Measurements from ENCODE around the gene TBC1D10B.

TBC1D10B gene

DNA sequence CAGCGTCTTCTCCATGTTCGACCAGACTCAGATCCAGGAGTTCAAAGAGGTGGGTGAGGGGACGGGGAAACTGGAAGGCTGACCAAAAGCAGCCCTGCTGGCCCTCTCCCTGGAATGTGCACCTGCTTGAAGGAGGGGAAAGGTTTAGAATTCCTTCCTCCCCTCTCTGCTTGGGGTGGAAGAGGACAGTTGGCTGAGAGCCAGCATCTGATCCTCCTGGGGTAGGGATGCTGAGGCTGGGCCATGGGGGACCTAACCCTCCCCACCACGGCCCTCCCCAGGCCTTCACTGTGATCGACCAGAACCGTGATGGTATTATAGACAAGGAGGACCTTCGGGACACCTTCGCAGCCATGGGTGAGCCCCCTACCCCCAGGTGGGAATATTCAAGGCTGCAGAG is 5.6 kb upstream of the TBC1D10B start:
- no peak for DNase-seq (ENCODE audit: low read depth in 4 of 4, low spot score in 1 of 4)

DNA sequence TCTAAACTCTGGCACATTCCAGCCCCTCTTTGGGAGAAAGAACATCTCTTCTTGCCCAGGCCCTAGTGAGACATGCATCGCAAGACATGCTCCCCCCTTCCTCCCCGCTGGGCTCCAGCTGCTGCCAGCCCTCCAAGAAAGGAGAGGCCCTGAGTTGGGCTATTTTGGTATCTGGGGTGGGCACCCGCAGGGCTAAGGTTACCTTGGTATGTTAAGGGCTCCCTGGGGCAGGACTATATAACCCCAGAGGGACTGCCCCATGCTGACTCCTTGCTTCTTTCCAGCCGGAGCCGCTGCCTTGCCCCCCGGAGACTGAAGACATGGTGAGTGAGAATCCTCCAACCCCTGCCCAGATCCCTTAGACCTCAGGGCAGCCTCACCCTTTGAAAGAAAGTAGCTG is 4.2 kb upstream of the TBC1D10B start, which contains the start of gene MYL11:
Gene MYL11 (plus strand): TSS at position 265 of the 400 bp plus-strand sequence. CDS start 56 bp downstream, at position 321.
- DNase-seq (ENCODE audit: low read depth in 4 of 4, low spot score in 1 of 4): no peak

DNA sequence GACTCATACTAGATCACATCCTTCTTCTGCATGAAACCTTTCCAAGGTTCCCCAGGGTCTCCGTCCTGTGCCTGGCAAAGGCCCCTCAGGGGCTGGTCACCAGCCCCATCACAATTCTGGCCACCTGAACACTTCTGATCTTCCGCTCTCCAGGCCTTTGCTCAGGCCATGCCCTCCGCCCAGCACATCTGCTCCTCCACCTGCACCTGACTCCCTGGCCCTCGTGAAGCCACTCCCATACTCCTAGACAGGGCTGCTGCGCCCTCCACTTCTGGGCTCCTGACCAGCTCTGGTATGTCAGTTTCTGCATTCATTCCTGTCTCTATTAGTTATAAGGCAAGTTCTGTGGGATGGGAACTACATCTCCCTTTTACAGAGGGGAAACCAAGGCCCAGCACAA is 2.4 kb upstream of the TBC1D10B start:
- DNase-seq (ENCODE audit: low read depth in 4 of 4, low spot score in 1 of 4): no peak

- DNase-seq (ENCODE audit: low read depth in 4 of 4, low spot score in 1 of 4): no peak
Measured at GRCh38 chr16:30372038-30372712, 1.9 kb upstream of the TBC1D10B start.

GRCh38 chr16:30371248-30371816 is 1.0 kb upstream of the TBC1D10B start:
- no peak for DNase-seq (ENCODE audit: low read depth in 4 of 4, low spot score in 1 of 4)

DNA sequence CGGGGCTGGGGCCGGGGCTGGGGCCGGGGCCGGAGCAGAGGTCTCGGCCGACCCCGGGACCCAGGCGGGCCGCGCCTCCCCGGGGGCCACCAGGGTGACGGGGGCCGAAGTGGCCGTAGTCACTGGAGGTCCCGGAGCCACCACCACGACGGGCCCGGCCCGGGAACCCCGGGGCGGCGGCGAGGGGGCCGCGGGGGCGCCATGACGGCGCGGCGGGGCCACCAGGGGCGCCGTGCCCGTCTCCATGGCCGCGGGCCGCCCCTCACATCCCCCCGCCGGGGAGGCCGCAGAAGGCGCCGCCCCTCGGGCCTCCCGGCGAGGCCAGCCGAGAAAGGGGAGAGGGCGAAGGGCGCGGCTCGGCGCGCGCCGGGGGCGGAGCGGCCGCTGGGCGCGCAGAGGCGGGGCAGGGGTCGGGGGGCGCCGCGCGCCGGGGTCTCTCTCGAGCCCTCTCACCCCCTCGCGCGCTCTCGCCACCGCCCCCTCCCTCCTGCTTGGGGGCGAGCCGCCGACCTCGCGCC is 297 bp downstream of the TBC1D10B start:
- DNase-seq (ENCODE audit: low read depth in 4 of 4, low spot score in 1 of 4): no peak

GRCh38 chr16:30369091-30369937 is 980 bp downstream of the TBC1D10B start:
- no peak for DNase-seq (ENCODE audit: low read depth in 4 of 4, low spot score in 1 of 4)

GRCh38 chr16:30368792-30369090 is 1.6 kb downstream of the TBC1D10B start:
- no peak for DNase-seq (ENCODE audit: low read depth in 4 of 4, low spot score in 1 of 4)

GRCh38 chr16:30368122-30368791 is 2.0 kb downstream of the TBC1D10B start:
- no peak for DNase-seq (ENCODE audit: low read depth in 4 of 4, low spot score in 1 of 4)

DNA sequence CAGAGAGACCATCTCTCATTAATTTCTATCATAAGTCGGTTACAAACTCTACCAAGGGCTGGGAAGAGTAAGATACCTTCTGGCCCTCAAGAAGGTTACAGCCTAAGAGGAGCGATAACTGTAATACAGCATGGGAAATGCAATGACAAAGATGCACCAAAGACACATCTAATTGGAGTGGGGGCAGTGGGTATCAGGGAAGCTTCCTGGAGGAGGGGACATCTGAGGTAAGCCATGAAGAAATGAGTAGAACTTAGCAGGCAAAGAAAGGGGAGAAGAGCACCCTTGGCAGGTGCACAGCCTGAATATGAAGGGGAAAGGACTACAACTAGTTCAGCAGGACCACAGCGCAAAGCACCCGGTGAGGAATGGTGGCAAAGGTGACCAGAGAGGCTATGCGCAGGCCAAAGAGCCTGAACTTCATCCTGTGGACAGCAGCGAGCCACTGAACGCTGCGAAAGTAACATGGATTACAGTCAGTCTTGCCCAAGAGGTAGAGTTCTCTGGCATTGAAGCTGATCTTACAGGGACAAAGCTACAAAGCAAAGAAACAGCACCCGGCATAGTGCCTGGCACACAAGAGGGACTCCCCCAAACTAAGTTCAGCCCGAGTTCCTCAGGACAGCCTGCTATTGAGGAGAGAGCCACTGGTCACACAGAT is 2.8 kb downstream of the TBC1D10B start:
- no peak for DNase-seq (ENCODE audit: low read depth in 4 of 4, low spot score in 1 of 4)

- DNase-seq (ENCODE audit: low read depth in 4 of 4, low spot score in 1 of 4): no peak
Measured at GRCh38 chr16:30366511-30366910, 3.8 kb downstream of the TBC1D10B start.

DNA sequence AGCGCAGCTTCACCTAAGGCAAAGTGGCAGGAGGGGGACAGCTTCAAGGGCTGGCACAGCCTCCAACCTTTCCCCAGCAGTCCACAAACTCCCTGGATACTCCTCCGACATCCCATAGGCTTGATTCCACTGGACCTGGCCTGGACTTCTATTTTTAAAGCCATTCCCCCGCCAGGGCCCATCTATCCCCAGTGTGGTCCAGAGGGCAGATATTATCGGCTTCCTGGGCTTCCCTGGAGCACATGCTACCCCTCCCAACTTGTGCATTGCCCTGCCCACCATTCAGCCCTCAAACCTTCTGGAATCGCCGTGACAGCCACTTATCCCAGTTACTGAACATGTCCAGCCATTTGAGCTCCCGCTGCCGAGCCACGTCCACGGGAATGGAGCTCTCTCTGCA is 5.1 kb downstream of the TBC1D10B start:
- no peak for DNase-seq (ENCODE audit: low read depth in 4 of 4, low spot score in 1 of 4)

- no peak for DNase-seq (ENCODE audit: low read depth in 4 of 4, low spot score in 1 of 4)
Measured at GRCh38 chr16:30361180-30361579, 9.1 kb downstream of the TBC1D10B start.

DNA sequence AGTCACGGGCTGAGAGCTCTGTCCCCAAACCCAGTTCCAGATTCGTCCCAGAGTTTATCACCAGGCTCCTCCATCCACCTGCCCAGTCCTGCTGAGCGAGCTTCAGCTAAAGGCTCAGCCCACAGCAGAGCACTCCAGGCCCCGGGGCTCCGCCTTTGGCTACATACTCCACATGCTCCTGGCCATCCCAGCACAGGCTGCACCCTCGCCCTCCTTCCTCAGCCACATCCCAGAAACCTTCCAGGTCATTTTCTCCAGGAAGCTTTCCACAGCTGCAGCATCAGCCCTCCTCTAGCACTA is 10.5 kb downstream of the TBC1D10B start:
- DNase-seq (ENCODE audit: low read depth in 4 of 4, low spot score in 1 of 4): no peak

DNA sequence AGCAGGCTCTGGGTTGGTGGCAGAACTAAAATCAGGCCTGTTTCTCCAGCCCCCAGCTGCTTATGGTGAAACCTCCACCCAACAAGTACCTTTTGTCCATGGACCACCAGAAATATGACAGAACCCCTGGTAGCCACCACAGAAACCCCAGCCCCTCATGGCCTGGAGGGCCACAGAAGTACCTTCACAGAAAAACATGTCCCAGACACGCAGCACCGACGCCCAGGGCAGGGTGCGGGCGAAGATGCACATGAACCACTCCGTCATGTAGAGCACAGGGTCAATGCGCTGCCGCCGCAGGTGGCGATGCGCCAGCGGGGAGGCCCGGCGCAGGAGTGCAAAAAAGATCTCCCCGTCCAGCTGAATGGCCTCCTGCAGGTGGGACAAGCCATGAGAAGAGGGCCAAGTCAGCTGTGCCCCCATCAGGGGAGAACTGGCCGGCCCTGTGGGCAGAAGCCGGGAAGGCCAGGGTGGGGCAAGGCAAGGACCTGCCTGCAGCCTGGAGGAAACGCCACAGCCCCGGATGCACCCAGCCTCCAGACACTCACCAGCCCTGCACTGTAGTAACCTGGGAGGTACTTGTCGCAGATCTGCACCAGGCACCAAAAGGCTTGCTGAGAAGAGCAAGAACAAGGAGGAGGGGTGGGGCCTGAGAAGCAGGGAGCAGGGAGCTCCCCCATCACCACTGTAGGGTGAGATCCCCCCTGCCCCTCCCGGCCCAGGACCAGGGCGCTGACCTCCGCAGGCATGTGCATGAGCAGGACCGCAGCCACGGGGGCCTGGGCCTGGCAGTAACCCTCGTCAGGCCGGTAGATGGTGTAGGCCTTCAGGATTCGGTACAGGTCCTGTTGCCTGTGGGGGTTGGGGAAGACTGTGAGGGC is 11.1 kb downstream of the TBC1D10B start:
- no peak for DNase-seq (ENCODE audit: low read depth in 4 of 4, low spot score in 1 of 4)

GRCh38 chr16:30358577-30358936 is 11.7 kb downstream of the TBC1D10B start:
- DNase-seq (ENCODE audit: low read depth in 4 of 4, low spot score in 1 of 4): no peak

- no peak for DNase-seq (ENCODE audit: low read depth in 4 of 4, low spot score in 1 of 4)
Measured at GRCh38 chr16:30357715-30358576, 12.3 kb downstream of the TBC1D10B start.

DNA sequence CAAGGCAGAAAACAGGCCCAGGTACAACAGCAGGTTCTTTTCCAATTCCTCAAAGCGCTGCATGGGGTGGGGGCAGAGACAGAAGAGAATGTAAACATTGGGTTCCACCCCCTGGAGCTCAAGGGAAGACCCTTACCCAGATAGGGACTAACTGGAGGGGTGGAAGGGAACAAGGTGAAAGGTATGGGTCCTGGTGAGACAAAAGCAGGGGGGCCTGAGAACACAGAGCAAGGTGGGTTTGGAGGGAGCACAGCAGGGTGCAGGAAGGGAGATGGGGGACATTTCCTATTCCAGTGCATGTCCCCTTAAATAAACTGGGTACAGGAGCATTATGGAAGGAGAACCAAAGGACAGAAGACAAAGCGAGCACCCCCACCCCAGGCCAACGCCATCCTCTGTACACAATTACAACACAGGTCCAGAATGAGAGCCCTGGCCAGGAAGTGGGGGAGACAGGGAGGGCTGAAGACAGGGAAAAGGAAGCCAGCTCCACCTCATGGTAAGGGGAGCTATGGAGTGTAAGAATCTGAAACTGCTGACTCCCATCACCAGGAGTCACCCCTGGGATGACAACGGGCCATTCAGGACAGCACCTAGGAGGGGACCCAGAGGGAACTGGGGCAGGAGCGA is 13.1 kb downstream of the TBC1D10B start:
- DNase-seq (ENCODE audit: low read depth in 4 of 4, low spot score in 1 of 4): no peak
